GM10248 (cell line): ENCODE results near the gene CDKAL1.

Source experiments
- CTCF ChIA-PET: fragments of 300-600 bp; sonication (Branson Sonifier 250); formaldehyde crosslinking; extraction: SDS; loops from one replicate; lab custom pipeline; 2021; ENCODE audit warnings: antibody characterized with exemption; lab: Yijun Ruan, JAX
- POLR2A ChIA-PET: fragments of 350-650 bp; sonication (Branson Sonifier 250); formaldehyde crosslinking; extraction: SDS; loops from one replicate; lab custom pipeline; 2020; ENCODE audit warnings: antibody characterized with exemption; lab: Yijun Ruan, JAX
- DNase-seq: peaks from one replicate; pipeline ENCODE4 v3.0.0; 2012; ENCODE audit errors: extremely low spot score
- CTCF ChIP-seq: IDR thresholded peaks from 2 replicates; pipeline ENCODE4 v1.5.1; 2012; ENCODE audit warnings: mild to moderate bottlenecking, low read depth; ENCODE audit errors: extremely low read depth, missing control alignments, control extremely low read depth

CDKAL1 gene

GRCh38 chr6:21204951-21205350 lies 670.7 kb downstream of the CDKAL1 start:
- no peak for DNase-seq
- POLR2A ChIA-PET: no interaction called here

DNA sequence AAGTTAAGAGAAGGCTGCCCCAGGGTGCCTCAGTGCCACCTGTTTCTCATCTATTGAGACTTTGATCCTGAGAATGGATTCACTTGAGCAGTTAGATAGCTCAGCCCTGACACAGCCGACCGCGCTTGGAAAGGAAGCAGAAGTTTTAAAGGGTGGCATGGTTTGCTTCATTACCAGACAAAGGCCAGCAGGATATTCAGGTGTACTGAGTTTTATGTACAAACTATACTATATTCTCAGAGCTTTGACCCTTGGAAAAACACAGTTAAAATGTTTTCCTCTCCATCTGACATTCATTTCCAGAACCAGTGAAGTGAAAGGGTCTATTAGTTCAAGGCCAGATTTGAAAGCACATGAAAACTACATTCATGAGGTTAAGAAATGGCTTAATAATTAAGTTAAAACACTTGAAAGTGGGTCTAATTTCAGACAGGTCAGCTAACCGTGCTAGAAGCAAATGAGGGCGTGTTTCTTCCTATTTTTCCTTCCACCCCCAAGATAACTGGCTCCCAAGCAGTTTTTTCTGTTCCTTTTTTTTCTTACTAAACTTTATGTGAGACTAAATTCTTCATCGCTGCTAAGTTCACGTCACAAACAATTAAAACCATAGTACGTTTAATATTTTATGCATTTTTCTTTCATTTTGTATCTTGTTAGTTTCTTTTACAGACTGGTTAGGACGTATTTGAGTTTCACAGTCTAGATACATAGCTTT lies 674.0 kb downstream of the CDKAL1 start:
- TF ChIP-seq CTCF: no peak
- ChIA-PET POLR2A (no interaction called here), CTCF (interaction anchor here (1.2 to 1.8 kb wide), 3 partner anchors 9 to 22 kb away, joined by 3 to 5 read pairs (median 4); no protein-coding TSS in a partner anchor)
- no peak for DNase-seq

More at GRCh38 chr6:21204951-21205350, 670.7 kb downstream of the CDKAL1 start:
- CTCF ChIA-PET: no interaction called here
- no peak for TF ChIP-seq CTCF

DNA sequence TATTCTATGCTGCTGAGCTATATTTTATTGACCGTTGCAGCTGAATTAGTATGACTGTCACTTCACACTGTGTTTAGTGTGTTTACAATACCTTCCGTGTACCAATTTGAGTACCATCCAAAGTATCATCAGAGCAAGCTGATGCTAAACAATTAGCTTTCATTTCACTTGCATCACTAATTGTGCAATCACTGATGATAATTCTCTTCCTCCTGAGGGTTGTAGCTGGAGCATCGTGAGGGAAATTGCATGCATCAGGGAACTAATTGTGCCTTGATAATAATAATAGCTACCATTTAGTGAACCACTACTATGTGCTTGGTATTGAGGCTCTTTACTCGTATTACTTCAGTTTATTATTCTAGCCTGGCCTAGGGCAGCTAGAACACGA lies 674.5 kb downstream of the CDKAL1 start:
- no peak for TF ChIP-seq CTCF
- POLR2A ChIA-PET: no interaction called here
- DNase-seq: no peak
- CTCF ChIA-PET: interaction anchor here (1.2 to 1.8 kb wide), 3 partner anchors 10 to 22 kb away, joined by 3 to 5 read pairs (median 4); no protein-coding TSS in a partner anchor

GRCh38 chr6:21213492-21213891 lies 679.2 kb downstream of the CDKAL1 start:
- ChIA-PET CTCF (interaction anchor here (1.0 kb wide), 1 partner anchor 24 kb away, joined by 4 read pairs; no protein-coding TSS in a partner anchor), POLR2A (no interaction called here)
- DNase-seq: peak; percentile 54
- no peak for TF ChIP-seq CTCF

GRCh38 chr6:21214738-21215448 lies 680.6 kb downstream of the CDKAL1 start:
- CTCF ChIA-PET: interaction anchor here (0.8 kb wide), 1 partner anchor 10 kb away, joined by 3 read pairs; no protein-coding TSS in a partner anchor
- no peak for DNase-seq
- TF ChIP-seq CTCF: no peak
- POLR2A ChIA-PET: no interaction called here

DNA sequence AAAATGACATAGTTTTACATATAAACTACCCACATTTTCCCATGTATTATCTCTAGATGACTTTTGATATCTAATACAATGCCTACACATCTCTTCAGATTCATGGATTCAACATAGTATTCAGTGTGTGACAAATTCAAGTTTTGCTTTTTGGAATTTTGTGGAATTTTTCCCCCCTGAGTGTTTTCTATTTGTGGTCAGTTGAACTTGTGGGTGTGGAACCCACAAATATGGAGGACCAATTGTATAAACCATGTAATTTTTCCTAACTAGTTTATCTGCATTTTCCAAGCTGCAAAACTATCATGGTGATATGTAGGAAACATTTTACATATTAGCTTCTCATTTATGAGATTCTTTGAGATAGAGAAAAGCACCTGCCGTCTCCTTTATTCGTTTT lies 685.0 kb downstream of the CDKAL1 start:
- POLR2A ChIA-PET: no interaction called here
- CTCF ChIA-PET: interaction anchor here (2.6 kb wide), 1 partner anchor 44 kb away, joined by 5 read pairs; no protein-coding TSS in a partner anchor
- no peak for DNase-seq
- no peak for TF ChIP-seq CTCF
